Upper lobe of left lung (tissue), 4 donors: ENCODE data around the gene MAST4.

Source experiments
- EP300 ChIP-seq, 4 donors: sonication (generic); formaldehyde crosslinking; IDR thresholded peaks; one replicate each; pipeline ENCODE4 v1.5.1; 2017; ENCODE audit warnings: antibody characterized with exemption in 4 of 4, control low read depth in 2 of 4
- POLR2A ChIP-seq, 4 donors: fragments of 450-650 bp; IDR thresholded peaks; one replicate each; pipeline ENCODE4 v1.5.1; 2016 to 2017; ENCODE audit warnings: antibody characterized with exemption in 4 of 4, mild to moderate bottlenecking in 2 of 4
- POLR2AphosphoS5 ChIP-seq, 2 donors: sonication (generic); formaldehyde crosslinking; IDR thresholded peaks; one replicate each; pipeline ENCODE4 v1.5.1; 2017; ENCODE audit warnings: antibody characterized with exemption in 2 of 2
- TF ChIP-seq, protein P1 (sequence below), 6 experiments: fragments of 450-650 bp in 4 of 6; fragments of 200-600 bp in 2 of 6; sonication (generic) in 2 of 6; IDR thresholded peaks; one replicate each; pipeline ENCODE4 v1.5.1; 2016 to 2019; ENCODE audit warnings: antibody characterized with exemption in 6 of 6

- TF ChIP-seq POLR2A (IDR thresholded peaks at IDR 0.05): no peak
- TF ChIP-seq, protein P1, sequence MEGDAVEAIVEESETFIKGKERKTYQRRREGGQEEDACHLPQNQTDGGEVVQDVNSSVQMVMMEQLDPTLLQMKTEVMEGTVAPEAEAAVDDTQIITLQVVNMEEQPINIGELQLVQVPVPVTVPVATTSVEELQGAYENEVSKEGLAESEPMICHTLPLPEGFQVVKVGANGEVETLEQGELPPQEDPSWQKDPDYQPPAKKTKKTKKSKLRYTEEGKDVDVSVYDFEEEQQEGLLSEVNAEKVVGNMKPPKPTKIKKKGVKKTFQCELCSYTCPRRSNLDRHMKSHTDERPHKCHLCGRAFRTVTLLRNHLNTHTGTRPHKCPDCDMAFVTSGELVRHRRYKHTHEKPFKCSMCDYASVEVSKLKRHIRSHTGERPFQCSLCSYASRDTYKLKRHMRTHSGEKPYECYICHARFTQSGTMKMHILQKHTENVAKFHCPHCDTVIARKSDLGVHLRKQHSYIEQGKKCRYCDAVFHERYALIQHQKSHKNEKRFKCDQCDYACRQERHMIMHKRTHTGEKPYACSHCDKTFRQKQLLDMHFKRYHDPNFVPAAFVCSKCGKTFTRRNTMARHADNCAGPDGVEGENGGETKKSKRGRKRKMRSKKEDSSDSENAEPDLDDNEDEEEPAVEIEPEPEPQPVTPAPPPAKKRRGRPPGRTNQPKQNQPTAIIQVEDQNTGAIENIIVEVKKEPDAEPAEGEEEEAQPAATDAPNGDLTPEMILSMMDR (IDR thresholded peaks at IDR 0.05): no peak
- TF ChIP-seq POLR2AphosphoS5 (IDR thresholded peaks at IDR 0.05): no peak
- TF ChIP-seq EP300 (IDR thresholded peaks at IDR 0.05): no peak
These were observed 19.7 kb downstream of the MAST4 start for GRCh38 chr5:66615894-66616293.
